HG02870 (cell line): ENCODE data around the gene CRYGS.
"Not testable (repeated sequence)": the region's sequence is repeated elsewhere in the genome, so short reads cannot be mapped to it uniquely, and the experiment has no call there.

Experiments used
- ATAC-seq: cut with Tn5 transposase; IDR thresholded peaks from one replicate; pipeline ENCODE4 v1.9.1; 2021; ENCODE audit warnings: mild to moderate bottlenecking, moderate library complexity; ENCODE audit not compliant: unreplicated experiment

The CRYGS gene

GRCh38 chr3:186564586-186564985 lies 20.4 kb upstream of the CRYGS start:
- ATAC-seq = no peak

GRCh38 chr3:186552408-186553031 lies 8.3 kb upstream of the CRYGS start:
- ATAC-seq = no peak

GRCh38 chr3:186551387-186551786 lies 7.2 kb upstream of the CRYGS start:
- no peak for ATAC-seq

GRCh38 chr3:186549497-186549896 lies 5.3 kb upstream of the CRYGS start:
- no peak for ATAC-seq

GRCh38 chr3:186540835-186541226 lies 3.3 kb downstream of the CRYGS start:
- ATAC-seq = no peak

- ATAC-seq = no peak
Observed at GRCh38 chr3:186540221-186540834, 3.9 kb downstream of the CRYGS start.

- no peak for ATAC-seq
Observed at GRCh38 chr3:186538779-186539178, 5.4 kb downstream of the CRYGS start.

GRCh38 chr3:186536883-186537844 lies 7.0 kb downstream of the CRYGS start:
- ATAC-seq = no peak

GRCh38 chr3:186534113-186534669 lies 10.0 kb downstream of the CRYGS start:
- ATAC-seq = peak; percentile 88

GRCh38 chr3:186532598-186533072 lies 11.5 kb downstream of the CRYGS start:
- no peak for ATAC-seq

GRCh38 chr3:186531694-186532093 lies 12.5 kb downstream of the CRYGS start:
- ATAC-seq = not testable (repeated sequence)

- no peak for ATAC-seq
Observed at GRCh38 chr3:186530415-186530814, 13.8 kb downstream of the CRYGS start.

- ATAC-seq = no peak
Observed at GRCh38 chr3:186529201-186529999, 14.8 kb downstream of the CRYGS start.

GRCh38 chr3:186526256-186526606 lies 17.9 kb downstream of the CRYGS start:
- ATAC-seq = no peak

GRCh38 chr3:186525369-186526255 lies 18.6 kb downstream of the CRYGS start:
- peak; percentile 34 for ATAC-seq

GRCh38 chr3:186524616-186525015 lies 19.6 kb downstream of the CRYGS start:
- ATAC-seq = no peak

GRCh38 chr3:186523434-186523833 lies 20.7 kb downstream of the CRYGS start:
- ATAC-seq = no peak

- ATAC-seq = no peak
Observed at GRCh38 chr3:186523022-186523421, 21.2 kb downstream of the CRYGS start.
